CD1c-positive myeloid dendritic cell (primary cell): Measurements from ENCODE around the gene VDAC2.
A peak's percentile ranks its signal among the peaks of the same experiment; 100 is the strongest.
"Not testable (repeated sequence)": the region's sequence is repeated elsewhere in the genome, so short reads cannot be mapped to it uniquely, and the experiment has no call there.

Source experiments
- DNase-seq: peaks from one replicate; pipeline ENCODE4 v3.0.0-alpha.2; 2016; ENCODE audit errors: extremely low spot score

The VDAC2 gene

DNA sequence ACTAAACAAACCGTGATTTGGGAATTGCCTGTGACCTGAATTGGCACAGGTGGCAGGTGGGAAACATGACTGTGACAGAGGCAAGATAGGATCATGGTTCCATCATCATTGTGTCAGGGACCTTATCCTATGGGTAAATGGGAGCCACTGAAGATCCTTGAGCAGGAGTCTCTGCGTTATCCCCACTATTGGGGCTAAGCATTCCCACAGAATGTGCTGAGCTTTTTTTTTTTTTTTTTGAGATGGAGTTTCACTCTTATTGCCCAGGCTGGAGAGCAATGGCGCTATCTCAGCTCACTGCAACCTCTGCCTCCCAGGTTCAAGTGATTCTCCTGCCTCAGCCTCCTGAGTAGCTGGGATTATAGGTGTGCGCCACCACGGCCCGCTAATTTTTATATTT lies 10.6 kb upstream of the VDAC2 start:
- not testable (repeated sequence) for DNase-seq

DNA sequence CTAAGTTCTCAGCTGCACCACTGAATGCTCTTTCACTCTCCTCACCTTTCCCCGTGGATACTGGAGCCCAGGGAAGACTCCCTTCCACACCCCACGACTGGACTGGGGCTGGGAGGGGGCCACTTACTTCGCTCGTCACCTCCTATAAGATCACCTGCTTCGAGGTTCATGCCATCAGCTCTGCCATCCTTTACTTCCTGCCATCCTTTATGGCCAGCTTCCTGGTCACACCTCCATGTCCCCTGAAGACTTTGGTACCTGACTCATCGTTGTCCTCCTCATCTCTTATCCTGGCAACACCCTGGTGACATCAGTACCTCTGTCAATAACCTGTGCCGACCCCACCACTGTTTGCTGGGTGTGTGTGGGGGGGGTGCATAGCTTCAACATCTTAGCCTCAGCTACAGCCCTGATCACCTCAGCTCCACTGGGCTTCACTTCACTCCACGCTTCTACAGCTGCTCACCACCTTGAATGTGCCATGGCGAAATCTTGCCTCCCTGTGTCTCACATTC lies 8.7 kb upstream of the VDAC2 start:
- no peak for DNase-seq

DNA sequence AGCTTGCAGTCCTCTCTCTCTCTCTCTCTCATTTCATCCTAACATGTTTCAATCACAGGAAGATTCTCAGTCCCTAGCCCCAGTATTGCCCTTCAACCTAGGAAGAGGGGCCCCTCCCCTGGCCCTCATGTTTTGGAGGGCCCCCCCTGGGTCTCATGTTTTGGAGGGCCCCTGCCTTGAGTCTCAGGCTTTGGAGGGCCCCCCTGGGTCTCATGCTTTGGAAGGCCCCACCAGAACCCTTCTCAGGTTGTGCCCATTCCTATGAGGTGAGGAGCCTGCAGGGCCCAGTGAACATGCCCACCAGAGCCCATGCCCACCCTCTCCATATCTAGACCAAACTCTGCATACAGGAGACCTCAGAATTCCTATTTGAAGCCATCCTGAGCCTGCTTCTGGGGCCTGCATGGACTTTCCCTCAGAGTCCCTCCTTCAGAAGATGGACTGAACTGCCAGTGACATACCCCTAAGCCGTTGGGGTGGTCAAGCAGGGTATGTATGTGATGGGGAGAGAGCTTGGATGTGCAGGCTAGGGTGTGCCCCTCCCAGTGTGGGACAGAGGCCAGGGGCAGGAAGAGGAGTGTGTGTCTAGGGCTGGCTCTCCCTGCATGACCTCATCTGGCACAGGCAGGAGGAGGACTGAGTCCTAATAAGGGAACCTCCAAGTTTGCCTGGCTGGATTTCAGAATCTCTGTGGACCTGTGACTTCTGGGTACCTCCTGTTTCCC lies 8.1 kb upstream of the VDAC2 start:
- DNase-seq, result peak; percentile 5

DNA sequence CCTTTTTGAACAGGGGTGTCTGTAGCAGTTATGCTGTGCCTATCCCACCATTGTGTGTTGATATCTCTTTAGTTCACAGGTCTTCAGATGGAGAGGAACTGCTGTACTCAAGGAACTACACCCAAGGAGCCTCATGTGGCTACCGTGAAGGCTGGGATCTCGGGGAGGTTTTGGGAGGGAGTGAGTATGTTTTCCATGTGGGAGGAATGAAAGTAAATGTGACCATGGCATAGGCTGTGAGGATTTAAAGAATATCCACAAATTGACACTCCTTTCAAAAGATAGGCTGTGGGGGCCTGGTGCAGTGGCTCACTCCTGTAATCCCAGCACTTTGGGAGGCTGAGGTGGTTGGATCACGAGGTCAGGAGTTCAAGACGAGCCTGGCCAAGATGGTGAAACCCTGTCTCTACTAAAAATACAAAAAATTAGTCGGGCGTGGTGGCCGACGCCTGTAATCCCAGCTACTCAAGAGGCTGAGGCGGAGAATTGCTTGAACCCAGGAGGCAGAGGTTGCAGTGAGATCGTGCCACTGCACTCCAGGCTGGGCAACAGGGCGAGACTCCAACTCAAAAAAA lies 7.5 kb upstream of the VDAC2 start:
- DNase-seq, result not testable (repeated sequence)

DNA sequence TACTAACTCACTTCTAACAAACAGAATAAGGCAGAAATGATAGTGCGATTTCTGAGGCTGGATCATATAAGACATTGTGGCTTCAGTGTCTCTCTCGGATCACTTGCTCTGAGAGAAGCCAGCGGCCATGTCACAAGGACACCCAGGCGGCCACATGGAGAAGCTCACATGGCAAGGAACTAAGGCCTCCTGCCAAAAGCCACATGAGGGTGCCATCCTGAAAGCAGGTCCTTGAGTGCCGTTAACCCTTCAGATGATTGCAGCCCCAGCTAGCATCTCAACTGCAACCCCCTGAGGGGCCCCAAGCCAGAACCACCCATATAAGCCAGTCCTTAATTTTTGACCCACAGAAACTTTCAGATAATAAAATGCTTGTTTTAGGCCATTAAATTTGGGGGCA lies 6.9 kb upstream of the VDAC2 start:
- DNase-seq, result no peak

DNA sequence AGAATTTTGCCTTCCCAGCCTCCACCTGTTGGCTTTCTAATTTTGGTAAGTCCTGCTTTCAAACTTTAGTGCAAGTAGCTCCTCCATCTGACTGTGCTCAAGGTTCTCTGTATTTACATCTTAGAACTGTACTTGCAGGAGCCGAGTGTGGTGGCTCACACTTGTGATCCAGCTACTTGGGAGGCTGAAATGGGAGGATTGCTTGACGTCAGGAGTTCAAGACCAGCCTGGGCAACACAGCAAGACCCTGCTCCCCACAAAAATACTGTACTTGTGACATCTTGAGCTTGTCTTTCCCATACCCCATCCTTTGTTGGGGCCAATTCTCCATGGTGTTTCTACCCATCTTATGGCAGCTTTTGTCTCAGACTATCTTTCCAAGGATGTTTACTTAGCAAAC lies 4.7 kb upstream of the VDAC2 start:
- DNase-seq, result no peak

DNA sequence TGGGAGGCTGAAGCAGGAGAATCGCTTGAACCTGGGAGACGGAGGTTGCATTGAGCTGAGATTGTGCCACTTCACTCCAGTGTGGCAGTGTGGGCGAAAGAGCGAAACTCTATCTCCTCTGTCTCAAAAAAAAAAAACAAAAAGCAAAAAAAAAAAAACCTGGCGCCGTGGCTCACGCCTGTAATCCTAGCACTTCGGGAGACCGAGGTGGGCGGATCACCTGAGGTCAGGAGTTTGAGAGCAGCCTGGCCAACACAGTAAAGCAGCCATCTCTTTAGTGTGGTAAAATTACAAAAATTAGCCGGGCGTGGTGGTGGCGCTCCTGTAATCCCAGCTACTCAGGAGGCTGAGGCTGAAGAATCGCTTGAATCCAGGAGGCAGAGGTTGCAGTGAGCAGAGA lies 4.0 kb upstream of the VDAC2 start:
- not testable (repeated sequence) for DNase-seq

DNA sequence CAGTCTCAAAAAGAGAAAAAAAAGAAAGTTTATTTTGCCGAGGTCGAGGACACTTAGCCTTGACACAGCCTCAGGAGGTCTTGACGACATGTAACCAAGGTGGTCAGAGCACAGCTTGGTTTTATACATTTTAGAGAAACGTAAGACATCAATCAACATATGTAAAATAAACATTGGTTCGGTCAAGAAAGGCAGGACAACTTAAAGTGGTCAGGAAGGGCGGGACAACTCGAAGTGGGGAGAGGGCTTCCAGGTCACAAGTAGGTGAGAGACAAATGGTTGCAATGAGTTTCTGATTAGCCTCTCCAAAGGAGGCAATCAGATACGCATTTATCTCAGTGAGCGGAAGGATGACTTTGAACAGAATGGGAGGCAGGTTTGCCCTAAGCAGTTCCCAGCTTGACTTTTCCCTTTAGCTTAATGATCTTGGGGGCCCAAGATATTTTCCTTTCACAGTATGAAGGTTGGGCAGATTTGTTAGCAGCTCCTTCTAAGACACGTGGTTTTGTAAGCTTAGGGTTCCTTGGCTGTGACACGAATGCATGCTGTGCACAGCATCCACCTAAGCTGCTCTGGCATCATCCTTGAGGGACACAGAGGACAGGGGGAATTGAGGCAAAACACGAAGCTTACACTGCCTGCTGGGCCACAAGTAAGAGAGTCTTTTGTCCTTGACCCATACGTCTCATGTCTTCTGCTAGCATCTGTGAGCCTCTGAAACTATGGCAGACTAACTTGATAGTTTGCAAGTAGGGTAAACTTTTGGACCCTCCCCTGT lies 3.3 kb upstream of the VDAC2 start:
- no peak for DNase-seq

DNA sequence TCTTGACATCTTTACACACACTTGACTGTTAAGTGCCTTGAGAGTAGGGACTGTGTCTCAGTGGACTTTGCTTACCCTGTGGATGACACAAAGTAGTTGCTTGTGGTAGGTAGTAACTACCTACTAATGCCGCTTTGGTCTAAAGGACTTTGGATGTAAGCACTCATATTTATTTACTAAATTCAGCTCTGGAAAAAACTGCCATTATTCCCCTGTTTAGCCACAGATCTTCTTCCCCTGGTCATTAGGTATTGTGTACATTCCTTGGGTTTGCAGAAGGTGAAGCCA lies 2.8 kb upstream of the VDAC2 start:
- DNase-seq, result no peak

DNA sequence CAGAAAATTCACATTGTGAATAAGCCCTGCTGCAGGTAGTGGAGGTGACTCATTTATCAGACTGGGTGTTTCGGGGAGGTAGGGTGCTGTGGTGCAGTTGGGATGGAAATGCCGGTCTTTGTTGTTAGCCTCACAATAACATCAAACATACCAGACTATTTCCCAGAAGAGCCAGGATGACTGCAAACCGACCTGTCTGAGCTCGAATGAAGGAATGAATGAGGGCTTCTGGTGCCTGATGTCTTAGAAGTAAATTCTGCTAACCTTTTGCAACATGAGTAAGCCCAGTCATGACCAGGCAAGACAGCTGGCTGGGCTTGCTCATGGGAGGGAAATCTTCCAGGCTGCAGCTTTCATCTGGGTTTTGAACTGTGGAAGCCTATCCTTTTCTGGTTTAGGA lies 2.4 kb upstream of the VDAC2 start:
- no peak for DNase-seq

DNA sequence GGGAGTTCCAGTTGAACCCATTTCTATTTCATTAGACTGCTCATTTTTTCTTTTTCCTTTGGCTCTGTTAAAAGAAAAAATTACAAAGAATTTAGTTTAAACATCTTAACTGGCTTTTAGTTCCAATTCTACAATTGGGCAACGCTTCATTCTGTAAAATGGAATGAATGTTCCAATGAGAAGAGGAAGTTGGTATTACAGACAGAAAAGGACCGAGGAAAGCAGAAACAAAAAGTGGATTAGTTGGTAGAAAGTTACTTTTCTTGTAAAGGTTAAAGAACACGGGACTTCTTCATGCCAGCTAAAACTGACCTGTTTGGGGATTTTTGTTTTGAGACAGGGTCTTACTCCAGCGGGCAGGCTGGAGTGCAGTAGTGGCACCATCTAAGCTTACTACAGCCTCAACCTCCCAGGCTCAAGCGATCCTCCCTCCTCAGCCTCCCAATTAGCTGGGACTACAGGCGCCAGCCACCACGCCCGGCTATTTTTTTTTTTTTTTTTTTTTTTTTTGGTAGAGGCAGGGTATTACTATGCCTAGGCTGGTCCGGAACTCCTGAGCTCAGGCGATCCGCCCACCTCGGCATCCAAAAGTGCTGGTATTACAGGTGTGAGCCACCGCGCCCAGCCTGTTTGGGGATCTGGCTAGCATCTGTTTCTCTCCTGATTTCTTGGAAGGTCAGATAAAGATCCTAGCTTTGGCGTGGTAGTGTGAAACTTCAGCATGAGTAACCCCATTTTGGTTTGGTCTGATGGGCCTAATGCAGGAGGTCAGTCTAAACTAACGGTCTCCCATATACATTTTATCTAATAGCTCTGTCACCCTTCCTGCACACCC lies 1.3 kb upstream of the VDAC2 start:
- DNase-seq, result peak; percentile 29

DNA sequence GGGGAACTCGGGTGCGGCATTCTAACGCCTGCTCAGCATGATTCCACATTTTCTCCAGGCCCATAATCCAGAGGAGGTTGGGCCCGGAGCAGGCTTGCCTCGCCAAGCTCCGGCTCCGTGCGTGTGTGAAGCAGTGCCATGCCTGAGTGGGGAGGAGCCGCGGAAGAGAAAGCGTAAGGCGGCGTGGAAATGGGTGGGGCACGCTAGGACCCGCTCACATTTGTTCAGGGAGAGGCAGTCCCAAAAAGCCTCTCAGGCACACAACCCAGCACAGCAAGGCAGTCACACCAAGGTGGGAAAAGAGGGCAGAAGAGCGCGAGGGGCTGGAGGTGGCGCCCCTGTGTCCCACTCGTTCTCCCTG lies 695 bp upstream of the VDAC2 start:
- peak; percentile 81 for DNase-seq

DNA sequence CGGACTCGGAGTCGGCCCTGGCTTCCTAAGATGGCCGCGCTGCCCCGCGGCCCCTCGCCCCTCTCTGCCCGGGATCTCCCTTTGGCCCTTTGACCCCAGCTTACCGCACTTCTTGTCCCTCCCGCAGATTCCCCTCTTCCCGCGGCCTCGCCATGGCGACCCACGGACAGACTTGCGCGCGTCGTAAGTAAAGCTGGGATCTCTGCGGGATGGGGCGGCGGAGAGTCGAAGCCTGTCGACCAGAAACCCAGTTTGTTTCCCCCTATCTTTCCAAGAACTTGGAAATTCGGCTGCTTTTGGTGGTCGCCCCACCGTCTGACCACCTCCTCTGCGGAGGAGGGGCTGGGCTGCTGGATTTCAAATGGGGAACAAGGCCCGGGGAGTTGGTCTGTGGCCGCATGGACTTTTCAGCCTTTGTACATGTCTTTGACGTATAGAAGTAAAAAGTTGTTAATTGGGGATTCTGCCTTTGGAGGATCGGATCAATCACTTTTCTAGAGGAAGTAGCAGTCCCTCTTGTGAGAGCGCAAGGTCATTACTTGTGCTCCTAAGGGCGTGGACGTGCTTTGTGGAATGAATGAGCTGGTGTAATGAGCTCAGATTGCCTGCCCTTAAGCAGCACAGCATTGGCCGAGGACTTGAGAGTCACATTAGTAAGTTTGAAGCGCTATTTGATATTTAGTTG lies 553 bp downstream of the VDAC2 start:
- DNase-seq, result peak; percentile 46

DNA sequence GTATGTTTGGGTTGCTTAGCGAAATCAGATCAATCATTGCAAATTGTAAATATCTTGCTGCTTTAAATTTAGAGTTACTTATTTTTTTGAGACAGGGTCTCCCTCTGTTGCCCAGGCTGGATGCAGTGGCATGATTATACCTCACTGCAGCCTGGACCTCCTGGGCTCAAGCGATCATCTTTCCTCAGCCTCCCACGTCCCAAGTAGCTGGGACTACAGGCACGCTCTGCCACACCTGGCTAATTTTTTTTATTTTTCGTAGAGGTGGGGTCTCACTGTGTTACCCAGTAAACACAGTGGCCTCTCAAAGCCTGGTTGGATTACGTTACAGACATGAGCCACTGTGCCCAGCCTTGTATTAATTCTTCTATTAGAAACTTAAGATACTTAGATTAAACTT lies 1.7 kb downstream of the VDAC2 start:
- DNase-seq, result no peak

DNA sequence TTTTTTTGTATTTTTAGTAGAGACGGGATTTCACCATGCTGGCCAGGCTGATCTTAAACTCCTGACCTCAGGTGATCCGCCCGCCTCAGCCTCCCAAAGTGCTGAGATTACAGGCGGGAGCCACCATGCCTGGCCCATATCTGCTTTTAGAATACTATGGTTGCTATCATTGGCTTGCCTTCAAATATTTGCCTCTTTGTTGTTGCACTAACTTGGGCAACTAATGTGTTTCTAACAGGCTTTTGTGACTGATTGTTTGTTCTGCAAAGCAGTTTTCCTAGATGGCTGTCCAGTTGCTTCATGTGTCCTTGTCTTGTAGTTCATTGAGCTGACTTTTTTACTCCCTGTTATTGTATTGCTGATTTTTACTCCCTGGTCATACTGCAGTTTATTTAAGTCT lies 9.7 kb downstream of the VDAC2 start:
- DNase-seq, result no peak

DNA sequence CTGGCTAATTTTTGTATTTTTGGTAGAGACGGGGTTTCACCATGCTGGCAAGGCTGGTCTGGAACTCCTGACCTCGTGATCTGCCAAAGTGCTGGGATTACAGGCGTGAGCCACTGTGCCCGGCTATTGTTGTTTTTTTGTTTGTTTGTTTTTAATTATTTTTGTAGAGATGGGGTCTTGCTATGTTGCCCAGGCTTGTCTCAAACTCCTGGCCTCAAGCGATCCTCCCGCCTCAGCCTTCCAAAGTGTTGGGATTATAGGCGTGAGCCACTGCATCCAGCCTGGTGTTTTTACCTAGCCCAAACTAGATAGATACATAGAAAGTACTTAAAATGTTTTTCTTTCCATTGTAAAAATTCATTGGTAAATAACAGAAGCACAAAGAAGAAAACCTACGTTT lies 10.9 kb downstream of the VDAC2 start:
- not testable (repeated sequence) for DNase-seq

DNA sequence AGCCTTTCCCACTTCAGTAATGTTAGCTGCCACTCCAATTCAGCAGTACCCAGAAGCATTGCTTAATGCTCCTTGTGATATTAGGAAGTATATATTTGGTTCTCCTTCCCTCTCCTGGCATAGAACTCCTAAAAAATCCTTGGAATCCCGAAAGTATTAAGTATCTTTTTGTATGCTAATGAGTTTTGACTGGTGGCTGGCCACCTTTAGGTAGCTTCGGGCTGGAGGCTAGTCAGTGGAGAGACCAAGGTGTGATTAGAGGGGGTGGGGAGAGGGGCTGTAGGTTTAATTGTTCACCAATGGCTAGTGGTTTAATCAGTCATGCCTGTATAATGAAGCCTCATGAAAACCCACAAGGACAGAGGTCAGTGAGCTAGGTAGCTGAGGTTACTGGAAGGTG lies 12.9 kb downstream of the VDAC2 start:
- DNase-seq, result no peak

DNA sequence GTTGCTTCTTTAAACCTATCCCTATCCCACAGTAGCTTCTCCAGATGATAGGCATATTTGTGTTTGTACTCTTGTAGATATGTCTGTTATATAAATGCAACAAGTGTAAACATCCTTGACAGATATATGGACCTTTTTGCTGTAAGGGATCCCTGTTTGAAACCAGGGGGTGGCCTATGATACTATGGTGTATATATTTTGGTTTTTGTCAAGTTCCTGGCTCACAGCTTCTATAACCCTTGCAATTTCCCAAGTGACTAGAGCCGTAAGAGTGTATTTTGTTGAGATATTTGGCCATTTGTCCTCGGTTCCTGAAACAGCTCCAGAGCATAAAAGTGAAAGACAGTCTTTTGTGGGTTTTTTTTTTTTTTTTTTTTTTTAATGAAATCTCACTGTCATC lies 15.5 kb downstream of the VDAC2 start:
- no peak for DNase-seq

DNA sequence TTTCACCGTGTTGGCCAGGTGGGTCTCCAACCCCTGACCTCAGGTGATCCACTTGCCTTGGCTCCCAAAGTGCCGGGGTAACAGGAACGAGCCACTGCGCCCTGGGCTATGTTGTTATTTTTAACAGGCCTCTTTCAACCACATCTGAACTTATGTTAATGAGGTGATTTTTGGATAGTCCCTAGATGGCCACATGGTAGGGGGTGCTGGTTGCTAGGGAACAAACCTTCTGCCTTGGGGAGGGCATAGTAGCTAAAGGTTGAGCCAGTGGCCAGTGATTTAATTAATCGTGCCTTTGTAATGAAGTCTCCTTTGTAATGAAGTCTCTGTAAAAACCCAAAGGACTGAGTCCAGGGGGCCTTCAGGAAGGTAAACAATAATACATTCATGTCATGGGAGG lies 16.1 kb downstream of the VDAC2 start:
- DNase-seq, result no peak

DNA sequence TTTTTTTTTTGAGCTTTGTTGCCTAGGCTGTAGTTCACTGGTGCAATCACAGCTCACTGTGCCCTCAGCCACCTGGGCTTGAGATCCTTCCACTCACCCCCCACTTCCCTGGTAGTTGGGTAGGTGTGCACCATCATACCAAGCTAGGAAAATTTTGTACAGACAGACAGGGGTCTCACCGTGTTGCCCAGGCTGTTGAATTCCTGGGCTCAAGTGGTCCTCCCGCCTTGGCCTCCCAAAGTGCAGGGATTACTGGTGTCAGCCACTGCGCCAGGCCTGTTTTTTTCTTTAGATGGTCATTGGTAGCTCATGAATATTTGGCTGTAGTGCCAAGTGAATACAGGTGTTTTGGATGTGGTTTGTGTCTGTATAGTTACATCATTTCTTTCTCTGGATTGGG lies 17.7 kb downstream of the VDAC2 start:
- DNase-seq, result no peak

DNA sequence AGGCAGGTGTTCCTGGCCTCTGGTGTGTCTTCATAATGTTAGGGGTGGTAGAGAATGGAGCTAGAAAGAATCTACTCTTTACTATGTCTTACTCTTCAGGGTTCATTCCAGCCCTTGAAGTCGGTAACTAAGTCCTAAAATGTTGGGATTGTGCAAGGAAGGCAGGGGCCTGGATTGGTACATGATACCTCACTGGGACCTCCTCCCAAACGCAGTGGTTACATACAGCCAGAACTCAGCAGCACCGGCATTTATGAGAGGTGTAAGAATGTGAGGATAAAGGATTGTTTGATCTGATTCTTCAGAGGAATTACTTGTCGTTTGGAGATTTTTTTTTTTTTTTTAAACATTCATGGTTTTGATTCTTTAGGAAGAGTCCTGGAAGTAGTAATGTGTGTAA lies 18.2 kb downstream of the VDAC2 start:
- no peak for DNase-seq

DNA sequence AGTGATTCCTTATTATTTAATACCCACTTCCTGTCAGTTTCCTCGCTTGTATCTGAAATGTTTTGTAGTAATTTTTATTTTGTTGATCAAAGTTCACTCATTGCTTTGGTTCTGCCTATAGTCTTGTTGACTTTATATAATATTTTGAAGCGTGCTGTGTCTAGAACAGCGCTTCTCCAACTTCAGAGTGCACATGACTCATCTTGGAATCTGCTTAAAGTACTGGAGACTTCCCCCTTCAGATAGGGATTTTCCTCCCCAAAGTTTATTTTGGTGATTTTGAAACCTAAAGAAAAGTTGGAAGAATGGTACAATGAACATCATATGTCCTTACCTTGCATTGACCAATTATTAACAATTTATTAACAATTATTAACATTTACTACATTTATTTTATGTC lies 19.4 kb downstream of the VDAC2 start:
- peak; percentile 10 for DNase-seq
